UCSD-AML1 (cell line): ENCODE results near the gene PHETA1.
"Not testable (repeated sequence)": the region's sequence is repeated elsewhere in the genome, so short reads cannot be mapped to it uniquely, and the experiment has no call there.

Source experiments
- DNase-seq: peaks from one replicate; lab custom pipeline; 2025; ENCODE audit not compliant: unreplicated experiment; lab: John Stamatoyannopoulos, UW

Gene PHETA1

GRCh38 chr12:111405859-111406473, 37.1 kb upstream of the PHETA1 start, which contains the start of gene SH2B3:
TSS of gene SH2B3 (plus strand) at chr12:111405923. CDS start at chr12:111418146, 12,223 bp downstream.
- DNase-seq: no peak

- DNase-seq: peak; percentile 100
These were observed 36.4 kb upstream of the PHETA1 start for GRCh38 chr12:111405149-111405858.

- peak; percentile 78 for DNase-seq
These were observed 35.7 kb upstream of the PHETA1 start for GRCh38 chr12:111404362-111405148.

- not testable (repeated sequence) for DNase-seq
These were observed 33.6 kb upstream of the PHETA1 start for GRCh38 chr12:111402490-111402824.

- no peak for DNase-seq
These were observed 32.3 kb upstream of the PHETA1 start for GRCh38 chr12:111401167-111401605.

GRCh38 chr12:111399741-111400404, 31.0 kb upstream of the PHETA1 start:
- DNase-seq: not testable (repeated sequence)

- DNase-seq: no peak
These were observed 29.6 kb upstream of the PHETA1 start for GRCh38 chr12:111398530-111398929.

- DNase-seq: peak; percentile 89
These were observed 28.0 kb upstream of the PHETA1 start for GRCh38 chr12:111396726-111397445.

GRCh38 chr12:111396271-111396670, 27.4 kb upstream of the PHETA1 start:
- not testable (repeated sequence) for DNase-seq

GRCh38 chr12:111395336-111396187, 26.7 kb upstream of the PHETA1 start:
- DNase-seq: no peak

GRCh38 chr12:111394480-111394879, 25.6 kb upstream of the PHETA1 start:
- no peak for DNase-seq

GRCh38 chr12:111393700-111394300, 24.9 kb upstream of the PHETA1 start:
- peak; percentile 43 for DNase-seq

GRCh38 chr12:111390910-111391309, 22.0 kb upstream of the PHETA1 start:
- no peak for DNase-seq

GRCh38 chr12:111389635-111390034, 20.7 kb upstream of the PHETA1 start:
- DNase-seq: no peak

- no peak for DNase-seq
These were observed 18.9 kb upstream of the PHETA1 start for GRCh38 chr12:111387747-111388323.

- DNase-seq: no peak
These were observed 18.0 kb upstream of the PHETA1 start for GRCh38 chr12:111386885-111387284.

- DNase-seq: no peak
These were observed 15.7 kb upstream of the PHETA1 start for GRCh38 chr12:111384596-111384995.

GRCh38 chr12:111379942-111380554, 11.2 kb upstream of the PHETA1 start:
- no peak for DNase-seq

- DNase-seq: no peak
These were observed 8.5 kb upstream of the PHETA1 start for GRCh38 chr12:111377440-111377839.
